Type B pancreatic cell (in vitro differentiated cells): Measurements from ENCODE around the gene CENPW. TPM values are rescaled to one million over a fixed set of nuclear protein-coding genes. Genes with fewer than 3 reads are reported as not detected.

ENCODE experiments used
- DNase-seq: peaks from one replicate; pipeline ENCODE4 v3.0.0; 2021; ENCODE audit warnings: mixed read lengths; ENCODE audit not compliant: unreplicated experiment; ENCODE audit errors: extremely low spot score
- H3K27ac Mint-ChIP-seq: 2 replicates; pipeline ENCODE4 v1.8.0; 2021; ENCODE audit warnings: mild to moderate bottlenecking, mixed read lengths
- H3K27me3 Mint-ChIP-seq: 2 replicates; pipeline ENCODE4 v1.8.0; 2021; ENCODE audit warnings: mixed read lengths
- H3K36me3 Mint-ChIP-seq: 2 replicates; pipeline ENCODE4 v1.8.0; 2021; ENCODE audit warnings: mixed read lengths
- H3K4me1 Mint-ChIP-seq: one replicate; pipeline ENCODE4 v1.8.0; 2021; ENCODE audit warnings: mixed read lengths; ENCODE audit not compliant: unreplicated experiment
- H3K4me3 Mint-ChIP-seq: 2 replicates; pipeline ENCODE4 v1.8.0; 2021; ENCODE audit warnings: mild to moderate bottlenecking, mixed read lengths
- H3K9me3 Mint-ChIP-seq: 2 replicates; pipeline ENCODE4 v1.8.0; 2021; ENCODE audit warnings: mixed read lengths
- total RNA-seq: library from RNA; stranded (reverse); gene quantifications from 2 replicates; pipeline ENCODE4 v1.2.1, GENCODE V29; 2021; ENCODE audit warnings: low replicate concordance
- TF ChIP-seq, protein P1 (sequence below): fragments of 200-600 bp; sonication (generic); conservative IDR thresholded peaks from 2 replicates; pipeline ENCODE4 v1.5.0; 2021; ENCODE audit warnings: antibody characterized with exemption, mild to moderate bottlenecking

The CENPW gene
- total RNA-seq, 1 donor from 2014 or later: 42.0 TPM

DNA sequence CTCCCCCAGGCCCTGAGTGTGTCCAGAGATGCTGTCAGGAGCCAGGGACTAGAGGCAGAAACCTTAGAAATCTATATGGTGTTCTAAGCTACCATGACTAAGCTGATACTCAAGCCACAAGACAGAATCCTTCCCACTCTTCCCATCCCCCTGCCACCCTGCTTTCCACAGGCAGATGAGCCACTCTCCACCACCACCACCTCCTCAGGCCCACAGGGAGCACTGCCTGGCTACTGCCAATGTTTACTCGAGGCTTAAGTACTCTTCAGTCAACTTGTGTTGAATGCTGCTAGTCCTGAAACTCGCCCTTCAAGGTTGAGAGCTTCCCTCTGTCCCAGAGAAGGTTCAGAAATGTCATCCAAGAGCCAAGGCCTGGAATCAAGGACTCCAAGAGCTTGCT, 56.2 kb downstream of the CENPW start:
- DNase-seq: no peak
- Mint-ChIP-seq H3K27ac (no peak overlapping the region), H3K4me1 (no peaks in the 10 kb centered on the region), H3K36me3 (peaks cover 4% of the 10 kb centered on the region), H3K4me3 (no peak overlapping the region), H3K27me3 (no peaks in the 10 kb centered on the region), H3K9me3 (no peaks in the 10 kb centered on the region)
- TF ChIP-seq, protein P1, sequence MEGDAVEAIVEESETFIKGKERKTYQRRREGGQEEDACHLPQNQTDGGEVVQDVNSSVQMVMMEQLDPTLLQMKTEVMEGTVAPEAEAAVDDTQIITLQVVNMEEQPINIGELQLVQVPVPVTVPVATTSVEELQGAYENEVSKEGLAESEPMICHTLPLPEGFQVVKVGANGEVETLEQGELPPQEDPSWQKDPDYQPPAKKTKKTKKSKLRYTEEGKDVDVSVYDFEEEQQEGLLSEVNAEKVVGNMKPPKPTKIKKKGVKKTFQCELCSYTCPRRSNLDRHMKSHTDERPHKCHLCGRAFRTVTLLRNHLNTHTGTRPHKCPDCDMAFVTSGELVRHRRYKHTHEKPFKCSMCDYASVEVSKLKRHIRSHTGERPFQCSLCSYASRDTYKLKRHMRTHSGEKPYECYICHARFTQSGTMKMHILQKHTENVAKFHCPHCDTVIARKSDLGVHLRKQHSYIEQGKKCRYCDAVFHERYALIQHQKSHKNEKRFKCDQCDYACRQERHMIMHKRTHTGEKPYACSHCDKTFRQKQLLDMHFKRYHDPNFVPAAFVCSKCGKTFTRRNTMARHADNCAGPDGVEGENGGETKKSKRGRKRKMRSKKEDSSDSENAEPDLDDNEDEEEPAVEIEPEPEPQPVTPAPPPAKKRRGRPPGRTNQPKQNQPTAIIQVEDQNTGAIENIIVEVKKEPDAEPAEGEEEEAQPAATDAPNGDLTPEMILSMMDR: no peak
